Keratinocyte (primary cell): ENCODE data around the gene RIC3. TPM values are rescaled to one million over a fixed set of nuclear protein-coding genes. Genes with fewer than 3 reads are reported as not detected.

Source experiments
- DNase-seq: peaks from one replicate; pipeline ENCODE4 v3.0.0-alpha.2; 2011; ENCODE audit warnings: low read depth, missing footprints, low spot score
- FAIRE-seq: peaks from 2 replicates; lab custom pipeline; 2011; peaks lifted over from hg19 to GRCh38; lab: Jason Lieb, UNC
- H2AFZ ChIP-seq: 2 replicates; pipeline ENCODE4 v1.6.0; 2012; ENCODE audit warnings: low read length, control low read depth, inconsistent platforms; ENCODE audit not compliant: control insufficient read depth
- H3K27ac ChIP-seq: 2 replicates; pipeline ENCODE4 v1.5.1; 2011; ENCODE audit warnings: low read length; ENCODE audit not compliant: control insufficient read depth, insufficient read depth
- H3K27me3 ChIP-seq: 3 replicates; pipeline ENCODE4 v1.6.0; 2011; ENCODE audit warnings: low read length; ENCODE audit not compliant: control insufficient read depth, insufficient read depth; ENCODE audit errors: extremely low read depth
- H3K36me3 ChIP-seq, 2 experiments: 2 replicates in 1 of 2; 3 replicates in 1 of 2; pipeline ENCODE4 v1.5.1; 2011; ENCODE audit warnings: low read length in 2 of 2, mild to moderate bottlenecking in 1 of 2; ENCODE audit not compliant: control insufficient read depth in 2 of 2, insufficient read depth in 2 of 2; ENCODE audit errors: extremely low read depth in 1 of 2
- H3K4me1 ChIP-seq: 3 replicates; pipeline ENCODE4 v1.5.1; 2011; ENCODE audit warnings: low read length; ENCODE audit not compliant: control insufficient read depth, insufficient read depth; ENCODE audit errors: extremely low read depth
- H3K4me2 ChIP-seq: 3 replicates; pipeline ENCODE4 v1.6.0; 2011; ENCODE audit warnings: low read depth, low read length; ENCODE audit not compliant: control insufficient read depth, insufficient read depth; ENCODE audit errors: extremely low read depth
- H3K4me3 ChIP-seq, 3 experiments: fragments of 200-600 bp in 1 of 3; sonication (generic) in 1 of 3; 2 replicates in 2 of 3; 3 replicates in 1 of 3; pipeline ENCODE4 v1.5.1; 2011 to 2016; ENCODE audit warnings: low read length in 3 of 3, mild to moderate bottlenecking in 3 of 3, control low read depth in 2 of 3, inconsistent platforms in 1 of 3, low read depth in 1 of 3, mixed read lengths in 1 of 3, mixed run types in 1 of 3, moderate library complexity in 1 of 3; ENCODE audit not compliant: control insufficient read depth in 2 of 3, insufficient read depth in 2 of 3; ENCODE audit errors: extremely low read depth in 1 of 3
- H3K79me2 ChIP-seq: 2 replicates; pipeline ENCODE4 v1.6.0; 2012; ENCODE audit warnings: low read length; ENCODE audit not compliant: control insufficient read depth, insufficient read depth
- H3K9ac ChIP-seq: 3 replicates; pipeline ENCODE4 v1.6.0; 2011; ENCODE audit warnings: low read length; ENCODE audit not compliant: control insufficient read depth, insufficient read depth; ENCODE audit errors: extremely low read depth
- H3K9me1 ChIP-seq: 3 replicates; pipeline ENCODE4 v1.6.0; 2011; ENCODE audit warnings: low read length; ENCODE audit not compliant: control insufficient read depth, insufficient read depth; ENCODE audit errors: extremely low read depth
- H3K9me3 ChIP-seq: 2 replicates; pipeline ENCODE4 v1.5.1; 2012; ENCODE audit warnings: low read depth, low read length; ENCODE audit not compliant: control insufficient read depth
- H4K20me1 ChIP-seq: 3 replicates; pipeline ENCODE4 v1.6.0; 2011; ENCODE audit warnings: low read length; ENCODE audit not compliant: control insufficient read depth, insufficient read depth; ENCODE audit errors: extremely low read depth
- EZH2 ChIP-seq: IDR thresholded peaks from one replicate; pipeline ENCODE4 v1.6.1; 2012; ENCODE audit warnings: inconsistent platforms, mild to moderate bottlenecking, low read length, moderate library complexity
- dilution Hi-C: fragments of 300-500 bp; cut with MboI; formaldehyde crosslinking; loops from one replicate; pipeline ENCODE4 v1.7.0; 2020; ENCODE audit warnings: low sequenced_read_pairs; ENCODE audit not compliant: extremely low pct_ligation_motif_present
- polyA plus RNA-seq, 5 experiments: library from polyadenylated mRNA; depleted of rRNA in 3 of 5; stranded (reverse) in 3 of 5; stranded (forward) in 1 of 5; unstranded in 1 of 5; fragments of >200 nt; gene quantifications; 1 replicate in 1 of 5; 2 replicates in 3 of 5; 3 replicates in 1 of 5; pipeline versions ENCODE4 v1.2.1 to v1.2.3, GENCODE V29; 2011 to 2012; ENCODE audit warnings: missing spikeins in 2 of 5, low read depth in 1 of 5, low replicate concordance in 1 of 5
- TF ChIP-seq, protein P1 (sequence below), 3 experiments: IDR thresholded peaks in 1 of 3; conservative IDR thresholded peaks in 1 of 3; optimal IDR thresholded peaks in 1 of 3; 2 replicates in 2 of 3; 3 replicates in 1 of 3; pipeline versions ENCODE3 to v1.5.1; 2011; ENCODE audit warnings: low read length in 3 of 3, mild to moderate bottlenecking in 3 of 3, moderate library complexity in 2 of 3, control low read depth in 1 of 3, inconsistent platforms in 1 of 3; ENCODE audit not compliant: insufficient read depth in 2 of 3; ENCODE audit errors: extremely low read depth in 1 of 3

RIC3 gene
- polyA plus RNA-seq, 1 donor (not counting 4 experiments of a cell fraction or from before 2014, with no cell fraction given) = 2.5 TPM

DNA sequence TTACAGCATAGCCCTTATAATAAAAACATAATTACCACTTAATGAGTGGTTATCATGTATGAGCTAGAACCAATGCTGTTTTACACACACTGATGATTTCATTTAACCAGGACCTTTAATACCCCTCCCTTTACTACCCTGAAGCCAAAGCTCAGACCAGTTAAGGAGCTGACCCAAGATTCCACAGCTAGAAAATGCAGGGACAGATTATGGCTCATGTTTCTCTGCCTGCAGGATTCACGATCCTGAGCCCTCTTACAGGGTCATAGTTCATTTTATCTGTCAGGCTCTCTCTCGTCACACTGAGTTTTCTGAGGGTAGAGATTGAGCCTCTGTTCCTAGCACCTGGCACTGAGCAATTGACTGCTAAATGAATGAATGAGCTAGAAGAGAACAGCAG, 60.4 kb downstream of the RIC3 start:
- no peak for TF ChIP-seq EZH2
- TF ChIP-seq, protein P1, sequence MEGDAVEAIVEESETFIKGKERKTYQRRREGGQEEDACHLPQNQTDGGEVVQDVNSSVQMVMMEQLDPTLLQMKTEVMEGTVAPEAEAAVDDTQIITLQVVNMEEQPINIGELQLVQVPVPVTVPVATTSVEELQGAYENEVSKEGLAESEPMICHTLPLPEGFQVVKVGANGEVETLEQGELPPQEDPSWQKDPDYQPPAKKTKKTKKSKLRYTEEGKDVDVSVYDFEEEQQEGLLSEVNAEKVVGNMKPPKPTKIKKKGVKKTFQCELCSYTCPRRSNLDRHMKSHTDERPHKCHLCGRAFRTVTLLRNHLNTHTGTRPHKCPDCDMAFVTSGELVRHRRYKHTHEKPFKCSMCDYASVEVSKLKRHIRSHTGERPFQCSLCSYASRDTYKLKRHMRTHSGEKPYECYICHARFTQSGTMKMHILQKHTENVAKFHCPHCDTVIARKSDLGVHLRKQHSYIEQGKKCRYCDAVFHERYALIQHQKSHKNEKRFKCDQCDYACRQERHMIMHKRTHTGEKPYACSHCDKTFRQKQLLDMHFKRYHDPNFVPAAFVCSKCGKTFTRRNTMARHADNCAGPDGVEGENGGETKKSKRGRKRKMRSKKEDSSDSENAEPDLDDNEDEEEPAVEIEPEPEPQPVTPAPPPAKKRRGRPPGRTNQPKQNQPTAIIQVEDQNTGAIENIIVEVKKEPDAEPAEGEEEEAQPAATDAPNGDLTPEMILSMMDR (optimal IDR thresholded peaks at IDR 0.05 in 1 of 3, IDR thresholded peaks at IDR 0.05 in 1 of 3, conservative IDR thresholded peaks at IDR 0.05 in 1 of 3; ENCODE audit: extremely low read depth in 1 of 3, insufficient read depth in 2 of 3, low read length in 3 of 3) = no peak
- H3K79me2 ChIP-seq = no peaks in the 10 kb centered on the region
- H3K27me3 ChIP-seq = no peaks in the 10 kb centered on the region
- H3K4me3 ChIP-seq = no peak overlapping the region
- no peak for FAIRE-seq
- no peak overlapping the region for H3K9ac ChIP-seq
- no peak for DNase-seq
- H3K36me3 ChIP-seq = no peaks in the 10 kb centered on the region
- H3K27ac ChIP-seq = no peak overlapping the region
- H3K9me3 ChIP-seq = no peaks in the 10 kb centered on the region
- H4K20me1 ChIP-seq = no peaks in the 10 kb centered on the region
- no peaks in the 10 kb centered on the region for H3K9me1 ChIP-seq
- dilution Hi-C loops = no loop called here
- H3K4me1 ChIP-seq = no peaks in the 10 kb centered on the region
- no peak overlapping the region for H3K4me2 ChIP-seq
- H2AFZ ChIP-seq = no peak overlapping the region

DNA sequence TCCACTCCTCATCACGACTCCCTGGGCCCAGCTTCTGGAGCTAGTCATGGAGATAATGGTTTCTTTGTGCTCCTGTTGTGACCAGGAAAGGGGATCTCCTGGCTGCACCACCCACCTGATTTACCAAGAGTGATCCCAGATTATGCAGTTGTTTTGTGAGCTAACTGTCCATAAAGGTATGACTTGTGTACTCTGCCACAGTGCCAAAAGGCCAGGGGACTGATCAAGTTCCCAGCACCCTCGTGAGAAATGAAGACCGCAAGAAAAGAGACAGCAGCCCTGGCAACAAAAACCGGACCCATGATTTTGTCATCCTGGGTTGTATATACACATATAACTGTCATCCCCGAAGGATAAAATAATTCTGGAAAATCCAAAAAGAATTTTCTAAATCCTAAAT, 61.2 kb downstream of the RIC3 start:
- H3K9me1 ChIP-seq = no peaks in the 10 kb centered on the region
- no peak overlapping the region for H3K9ac ChIP-seq
- DNase-seq (no peak), FAIRE-seq (no peak)
- H3K27me3 ChIP-seq = no peaks in the 10 kb centered on the region
- no peak overlapping the region for H3K4me3 ChIP-seq
- no peaks in the 10 kb centered on the region for H3K79me2 ChIP-seq
- H3K36me3 ChIP-seq = no peaks in the 10 kb centered on the region
- H3K27ac ChIP-seq = no peak overlapping the region
- no peaks in the 10 kb centered on the region for H4K20me1 ChIP-seq
- dilution Hi-C loops = no loop called here
- H3K4me1 ChIP-seq = no peaks in the 10 kb centered on the region
- no peak overlapping the region for H2AFZ ChIP-seq
- H3K4me2 ChIP-seq = no peak overlapping the region
- TF ChIP-seq, protein P1 (optimal IDR thresholded peaks at IDR 0.05 in 1 of 3, IDR thresholded peaks at IDR 0.05 in 1 of 3, conservative IDR thresholded peaks at IDR 0.05 in 1 of 3; ENCODE audit: extremely low read depth in 1 of 3, insufficient read depth in 2 of 3, low read length in 3 of 3) = no peak
- TF ChIP-seq EZH2 = no peak
- no peaks in the 10 kb centered on the region for H3K9me3 ChIP-seq
